OCI-LY3 (cell line): Measurements from ENCODE around the gene CWC27.

Experiments
- EZH2phosphoT487 ChIP-seq: fragments of 200-600 bp; shearing (Covaris generic); IDR thresholded peaks from 2 replicates; pipeline ENCODE4 v1.6.1; 2018; ENCODE audit warnings: antibody characterized with exemption, mixed run types, low read depth
- TF ChIP-seq, protein P1 (sequence below): fragments of 200-600, 300-600 bp; sonication (generic); IDR thresholded peaks from 2 replicates; pipeline ENCODE4 v1.5.1; 2014; ENCODE audit warnings: antibody characterized with exemption, low read length, low read depth

DNA sequence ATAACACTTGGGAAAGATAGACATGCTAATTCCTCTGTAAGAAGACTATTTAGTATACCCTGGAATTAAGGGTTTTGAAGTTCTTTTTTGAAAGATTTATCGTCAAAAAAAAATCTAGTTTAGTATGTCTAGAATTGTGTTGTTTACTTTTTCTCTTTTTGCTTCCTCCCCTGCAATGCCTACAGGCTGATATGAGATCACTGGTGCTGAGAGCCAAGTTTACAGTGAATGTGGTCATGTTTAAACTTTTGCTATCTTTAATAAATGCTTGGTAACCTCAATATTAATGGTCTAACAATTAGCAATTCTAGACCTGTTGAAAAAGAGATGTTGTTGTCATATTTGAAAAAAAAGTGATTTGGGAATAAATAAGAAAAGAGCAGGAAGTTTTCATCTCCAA is 86.1 kb downstream of the CWC27 start:
- TF ChIP-seq, protein P1, sequence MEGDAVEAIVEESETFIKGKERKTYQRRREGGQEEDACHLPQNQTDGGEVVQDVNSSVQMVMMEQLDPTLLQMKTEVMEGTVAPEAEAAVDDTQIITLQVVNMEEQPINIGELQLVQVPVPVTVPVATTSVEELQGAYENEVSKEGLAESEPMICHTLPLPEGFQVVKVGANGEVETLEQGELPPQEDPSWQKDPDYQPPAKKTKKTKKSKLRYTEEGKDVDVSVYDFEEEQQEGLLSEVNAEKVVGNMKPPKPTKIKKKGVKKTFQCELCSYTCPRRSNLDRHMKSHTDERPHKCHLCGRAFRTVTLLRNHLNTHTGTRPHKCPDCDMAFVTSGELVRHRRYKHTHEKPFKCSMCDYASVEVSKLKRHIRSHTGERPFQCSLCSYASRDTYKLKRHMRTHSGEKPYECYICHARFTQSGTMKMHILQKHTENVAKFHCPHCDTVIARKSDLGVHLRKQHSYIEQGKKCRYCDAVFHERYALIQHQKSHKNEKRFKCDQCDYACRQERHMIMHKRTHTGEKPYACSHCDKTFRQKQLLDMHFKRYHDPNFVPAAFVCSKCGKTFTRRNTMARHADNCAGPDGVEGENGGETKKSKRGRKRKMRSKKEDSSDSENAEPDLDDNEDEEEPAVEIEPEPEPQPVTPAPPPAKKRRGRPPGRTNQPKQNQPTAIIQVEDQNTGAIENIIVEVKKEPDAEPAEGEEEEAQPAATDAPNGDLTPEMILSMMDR: no peak
- TF ChIP-seq EZH2phosphoT487: no peak
